Measurements from ENCODE around the gene CAMTA1. TPM values are rescaled to one million over a fixed set of nuclear protein-coding genes. Genes with fewer than 3 reads are reported as not detected.

CAMTA1 gene
- total RNA-seq, 4 donors from 2014 or later = 57.4 to 88.3 (median 62.1) TPM

GRCh38 chr1:7780976-7781375, 995.7 kb downstream of the CAMTA1 start:
- Histone ChIP-seq H3K27ac (peak overlapping the region in 1 of 4 donors; percentile 95), H3K4me1 (peaks cover 0 to 26% (median 6%) of the 10 kb centered on the region in 4 donors), H3K27me3 (no peaks in the 10 kb centered on the region), H3K9me3 (no peaks in the 10 kb centered on the region), H3K4me3 (no peak overlapping the region), H3K36me3 (peaks cover 0 to 41% (median 0%) of the 10 kb centered on the region in 3 donors)
- no peak for DNase-seq
- TF ChIP-seq CTCF (IDR thresholded peaks at IDR 0.05) = no peak

GRCh38 chr1:7781501-7781900, 996.2 kb downstream of the CAMTA1 start:
- H3K27ac ChIP-seq = peak overlapping the region in 2 of 4 donors; percentile 91 to 95
- H3K4me3 ChIP-seq = no peak overlapping the region
- no peaks in the 10 kb centered on the region for H3K27me3 ChIP-seq
- DNase-seq = no peak
- peaks cover 0 to 41% (median 0%) of the 10 kb centered on the region in 3 donors for H3K36me3 ChIP-seq
- H3K9me3 ChIP-seq = no peaks in the 10 kb centered on the region
- H3K4me1 ChIP-seq = peaks cover 0 to 26% (median 6%) of the 10 kb centered on the region in 4 donors
- no peak for TF ChIP-seq POLR2A (IDR thresholded peaks at IDR 0.05)
- TF ChIP-seq CTCF (IDR thresholded peaks at IDR 0.05) = no peak

- TF ChIP-seq POLR2A (IDR thresholded peaks at IDR 0.05) = peak in 1 of 2 donors; percentile 41
- TF ChIP-seq CTCF (IDR thresholded peaks at IDR 0.05) = no peak
- Histone ChIP-seq H3K4me3 (peak overlapping the region in 1 of 4 donors; percentile 69), H3K36me3 (peaks cover 0 to 37% (median 0%) of the 10 kb centered on the region in 3 donors), H3K27me3 (no peaks in the 10 kb centered on the region), H3K4me1 (peaks cover 0 to 26% (median 6%) of the 10 kb centered on the region in 4 donors), H3K27ac (peak overlapping the region in 3 of 4 donors; percentile 82 to 95 (median 91)), H3K9me3 (no peaks in the 10 kb centered on the region)
- peak; percentile 25 to 78 (median 72) for DNase-seq
Measured at GRCh38 chr1:7781923-7782495, 996.8 kb downstream of the CAMTA1 start.

GRCh38 chr1:7783178-7783711, 998.0 kb downstream of the CAMTA1 start:
- no peak for TF ChIP-seq CTCF (IDR thresholded peaks at IDR 0.05)
- no peak for TF ChIP-seq POLR2A (IDR thresholded peaks at IDR 0.05)
- Histone ChIP-seq H3K9me3 (no peaks in the 10 kb centered on the region), H3K4me3 (peak overlapping the region; percentile 56 to 74 (median 68)), H3K4me1 (peaks cover 0 to 26% (median 6%) of the 10 kb centered on the region in 4 donors), H3K27ac (peak overlapping the region; percentile 80 to 95 (median 86)), H3K27me3 (no peaks in the 10 kb centered on the region), H3K36me3 (peaks cover 0 to 25% (median 0%) of the 10 kb centered on the region in 3 donors)
- peak; percentile 38 to 77 (median 50) for DNase-seq

- TF ChIP-seq POLR2A (IDR thresholded peaks at IDR 0.05) (peak in 1 of 2 donors; percentile 55), CTCF (IDR thresholded peaks at IDR 0.05) (no peak)
- peak within 1 kb of the TSS; percentile 80 to 95 (median 86) for H3K27ac ChIP-seq
- H3K9me3 ChIP-seq = no peaks in the 10 kb centered on the region
- peak; percentile 88 to 98 (median 97) for DNase-seq
- peaks cover 0 to 23% (median 0%) of the 10 kb centered on the region in 3 donors for H3K36me3 ChIP-seq
- H3K27me3 ChIP-seq = no peaks in the 10 kb centered on the region
- peak within 1 kb of the TSS; percentile 56 to 74 (median 68) for H3K4me3 ChIP-seq
- peaks cover 0 to 26% (median 6%) of the 10 kb centered on the region in 4 donors for H3K4me1 ChIP-seq
Measured at GRCh38 chr1:7783826-7784491, 998.7 kb downstream of the CAMTA1 start, which contains the start of gene PER3. Gene PER3 (plus strand): TSS chr1:7784291. CDS start chr1:7784878, 587 bp downstream.
